Activated CD4-positive, alpha-beta T cell treated with anti-CD3 and anti-CD28 coated beads for 36 hours (primary cell): ENCODE data around the gene ZEB2. TPM values are rescaled to one million over a fixed set of nuclear protein-coding genes. Genes with fewer than 3 reads are reported as not detected.

Source experiments
- ATAC-seq: fragments of 200-7000 bp; cut with Tn5 transposase; one replicate; pipeline ENCODE4 v1.10.0; 2021; ENCODE audit warnings: mild to moderate bottlenecking, moderate library complexity
- CTCF ChIA-PET: fragments of 350-600 bp; sonication (Branson Sonifier 250); formaldehyde crosslinking; loops from one replicate; lab custom pipeline; 2021; ENCODE audit warnings: antibody characterized with exemption; lab: Charles Lee
- POLR2A ChIA-PET: fragments of 350-600 bp; sonication (Branson Sonifier 250); formaldehyde crosslinking; loops from one replicate; lab custom pipeline; 2021; ENCODE audit warnings: antibody characterized with exemption, inconsistent platforms; lab: Charles Lee
- DNase-seq: peaks from one replicate; pipeline ENCODE4 v3.0.0-alpha.2; 2020
- H3K27ac Mint-ChIP-seq: one replicate; pipeline ENCODE4 v1.8.0; 2021; ENCODE audit warnings: mixed read lengths
- H3K27me3 Mint-ChIP-seq: one replicate; pipeline ENCODE4 v1.8.0; 2021; ENCODE audit warnings: mixed read lengths
- H3K36me3 Mint-ChIP-seq: one replicate; pipeline ENCODE4 v1.8.0; 2021; ENCODE audit warnings: low read depth, mixed read lengths
- H3K4me1 Mint-ChIP-seq: one replicate; pipeline ENCODE4 v1.8.0; 2021; ENCODE audit warnings: mixed read lengths
- H3K4me3 Mint-ChIP-seq: one replicate; pipeline ENCODE4 v1.8.0; 2021; ENCODE audit warnings: mild to moderate bottlenecking, moderate library complexity, mixed read lengths
- H3K9me3 Mint-ChIP-seq: one replicate; pipeline ENCODE4 v1.8.0; 2021; ENCODE audit warnings: low read depth, mixed read lengths
- intact Hi-C, 2 experiments: fragments of 100-400 bp; cut with DNase I in 1 of 2; cut with micrococcal nuclease in 1 of 2; formaldehyde crosslinking; loops; one replicate each; pipeline versions ENCODE4 v1.14.2 to v1.15.1; 2022 to 2024; cut with DNase I, micrococcal nuclease
- total RNA-seq, 2 experiments: library from RNA; stranded (reverse); gene quantifications; one replicate each; pipeline ENCODE4 v1.2.3, GENCODE V29; 2021

ZEB2 gene
- total RNA-seq, 2 experiments from 2014 or later = 7.0 to 7.5 TPM

GRCh38 chr2:144468823-144469595 lies 50.9 kb downstream of the ZEB2 start:
- no peaks in the 10 kb centered on the region for H3K9me3 Mint-ChIP-seq
- peaks cover 2% of the 10 kb centered on the region for H3K27me3 Mint-ChIP-seq
- H3K27ac Mint-ChIP-seq = no peak overlapping the region
- no peaks in the 10 kb centered on the region for H3K36me3 Mint-ChIP-seq
- DNase-seq (no peak), ATAC-seq (no peak)
- CTCF ChIA-PET = interaction anchor here (0.5 to 1.7 kb wide), 3 partner anchors 9 to 30 kb away, joined by 3 to 5 read pairs (median 3); no protein-coding TSS in a partner anchor
- POLR2A ChIA-PET = no interaction called here
- peaks cover 10% of the 10 kb centered on the region for H3K4me1 Mint-ChIP-seq
- H3K4me3 Mint-ChIP-seq = no peak overlapping the region
- intact Hi-C loops = no loop called here

DNA sequence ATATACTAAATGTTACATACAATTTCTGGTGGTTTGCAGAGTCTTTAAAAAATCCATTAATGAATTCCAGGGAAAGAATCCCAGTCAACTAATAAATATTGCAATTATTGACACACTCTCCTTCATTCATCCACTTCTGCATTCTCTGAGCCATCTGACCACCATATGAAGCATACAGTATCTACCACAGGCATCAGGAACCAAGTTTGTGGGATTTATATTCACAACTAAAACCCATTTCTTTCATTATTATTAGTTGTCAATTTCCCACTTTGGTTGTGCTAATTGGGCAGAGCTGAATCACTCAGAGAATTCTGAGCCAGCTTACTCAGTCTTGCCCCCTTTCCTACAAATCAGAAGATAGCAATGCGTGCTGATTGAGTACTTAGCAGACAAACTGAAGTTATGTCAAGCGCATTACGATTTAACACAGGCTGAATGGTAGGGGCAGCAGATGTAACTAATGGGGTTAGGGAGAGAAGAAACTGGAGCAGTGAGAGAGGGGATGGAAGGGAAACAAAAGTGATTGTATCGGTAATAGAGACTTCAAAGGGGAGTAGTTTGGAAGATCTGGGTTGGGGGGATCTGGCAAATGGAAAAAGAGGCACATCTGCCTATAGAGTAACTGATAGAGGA lies 52.3 kb downstream of the ZEB2 start:
- POLR2A ChIA-PET = no interaction called here
- H3K27ac Mint-ChIP-seq = no peak overlapping the region
- no peak overlapping the region for H3K4me3 Mint-ChIP-seq

DNA sequence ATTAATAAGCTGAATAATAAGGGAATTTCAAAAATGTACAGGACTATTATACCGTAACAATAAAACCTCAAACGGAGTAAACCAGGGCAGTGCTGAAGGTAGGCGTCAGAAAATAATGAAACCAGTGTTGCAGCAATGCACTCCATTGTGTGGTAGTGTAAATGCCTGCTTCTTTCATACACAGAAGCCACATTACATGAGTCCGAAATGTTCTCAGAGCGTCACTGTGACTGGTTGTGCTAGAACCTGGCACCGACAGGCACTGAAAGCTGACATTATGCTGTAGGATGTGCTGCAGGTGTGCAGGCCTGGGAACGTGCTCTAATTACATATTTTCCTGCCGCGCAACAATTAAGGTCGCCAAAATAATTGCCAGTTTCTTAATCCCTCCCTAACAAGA lies 53.3 kb downstream of the ZEB2 start:
- DNase-seq (no peak), ATAC-seq (no peak)
- Mint-ChIP-seq H3K4me3 (no peak overlapping the region), H3K4me1 (peaks cover 10% of the 10 kb centered on the region), H3K36me3 (no peaks in the 10 kb centered on the region), H3K27me3 (peaks cover 2% of the 10 kb centered on the region), H3K27ac (no peak overlapping the region), H3K9me3 (no peaks in the 10 kb centered on the region)
- ChIA-PET CTCF (no interaction called here), POLR2A (interaction anchor here (0.7 kb wide), 1 partner anchor 12 kb away, joined by 3 read pairs; no protein-coding TSS in a partner anchor)
- intact Hi-C loops = no loop called here

More for the DNA sequence above, 52.3 kb downstream of the ZEB2 start:
- peaks cover 10% of the 10 kb centered on the region for H3K4me1 Mint-ChIP-seq
- peaks cover 2% of the 10 kb centered on the region for H3K27me3 Mint-ChIP-seq
- no peak for DNase-seq
- ATAC-seq = no peak
- no peaks in the 10 kb centered on the region for H3K36me3 Mint-ChIP-seq
- CTCF ChIA-PET = interaction anchor here (0.6 to 1.7 kb wide), 2 partner anchors 11 kb away, joined by 3 to 5 read pairs; no protein-coding TSS in a partner anchor
- intact Hi-C loops = no loop called here
- no peaks in the 10 kb centered on the region for H3K9me3 Mint-ChIP-seq

DNA sequence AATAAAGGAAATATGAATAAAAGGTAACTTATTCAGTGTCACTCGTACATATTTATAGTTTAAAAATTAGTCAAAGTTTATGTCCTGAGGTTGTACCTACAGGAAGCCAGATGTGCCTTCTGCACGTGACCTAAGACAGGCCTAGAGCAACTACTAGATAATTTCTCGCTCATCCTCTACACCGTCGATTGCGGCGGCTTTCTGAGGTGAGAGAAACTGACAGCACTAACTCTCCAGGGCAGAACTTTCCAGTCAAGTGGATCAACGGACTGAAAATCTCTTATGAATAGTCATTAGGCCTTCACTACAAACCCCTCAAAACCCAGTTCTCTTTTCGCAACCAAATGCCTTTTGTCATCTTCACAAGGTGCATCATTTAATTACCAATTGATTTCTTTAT lies 54.2 kb downstream of the ZEB2 start:
- no peaks in the 10 kb centered on the region for H3K9me3 Mint-ChIP-seq
- peaks cover 2% of the 10 kb centered on the region for H3K27me3 Mint-ChIP-seq
- intact Hi-C loops = no loop called here
- no peak overlapping the region for H3K4me3 Mint-ChIP-seq
- H3K27ac Mint-ChIP-seq = no peak overlapping the region
- H3K4me1 Mint-ChIP-seq = peaks cover 2% of the 10 kb centered on the region
- ChIA-PET POLR2A (interaction anchor here (0.7 kb wide), 1 partner anchor 11 kb away, joined by 3 read pairs; no protein-coding TSS in a partner anchor), CTCF (no interaction called here)
- ATAC-seq (no peak), DNase-seq (no peak)
- H3K36me3 Mint-ChIP-seq = no peaks in the 10 kb centered on the region

- H3K9me3 Mint-ChIP-seq = no peaks in the 10 kb centered on the region
- peaks cover 7% of the 10 kb centered on the region for H3K4me1 Mint-ChIP-seq
- no peak overlapping the region for H3K4me3 Mint-ChIP-seq
- intact Hi-C loops = no loop called here
- no peak for DNase-seq
- CTCF ChIA-PET = no interaction called here
- peaks cover 2% of the 10 kb centered on the region for H3K27me3 Mint-ChIP-seq
- POLR2A ChIA-PET = no interaction called here
- no peak overlapping the region for H3K27ac Mint-ChIP-seq
- H3K36me3 Mint-ChIP-seq = no peaks in the 10 kb centered on the region
- ATAC-seq = no peak
Measured at GRCh38 chr2:144464730-144465129, 55.2 kb downstream of the ZEB2 start.

DNA sequence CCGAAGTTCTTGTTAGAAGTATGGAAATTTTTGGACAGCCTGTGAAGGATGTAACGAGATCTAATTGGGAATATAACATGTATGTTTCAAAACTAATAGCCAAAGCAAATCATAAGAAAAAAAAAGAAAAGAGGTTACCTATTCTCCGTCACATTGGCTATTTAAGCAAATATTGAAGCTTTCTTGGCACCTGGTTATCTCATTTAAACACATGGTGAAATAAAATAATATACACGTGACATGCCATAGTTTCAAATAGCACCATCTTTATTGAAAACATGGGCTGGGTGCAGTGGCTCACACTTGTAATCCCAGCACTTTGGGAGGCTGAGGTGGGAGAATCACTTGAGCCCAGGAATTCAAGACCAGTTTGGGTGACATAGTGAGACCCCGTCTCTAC lies 56.7 kb downstream of the ZEB2 start:
- Mint-ChIP-seq H3K27ac (no peak overlapping the region), H3K4me1 (peaks cover 15% of the 10 kb centered on the region), H3K4me3 (no peak overlapping the region), H3K27me3 (no peaks in the 10 kb centered on the region), H3K9me3 (no peaks in the 10 kb centered on the region), H3K36me3 (no peaks in the 10 kb centered on the region)
- CTCF ChIA-PET = no interaction called here
- ATAC-seq = no peak
- POLR2A ChIA-PET = no interaction called here
- no peak for DNase-seq
- intact Hi-C loops = no loop called here

DNA sequence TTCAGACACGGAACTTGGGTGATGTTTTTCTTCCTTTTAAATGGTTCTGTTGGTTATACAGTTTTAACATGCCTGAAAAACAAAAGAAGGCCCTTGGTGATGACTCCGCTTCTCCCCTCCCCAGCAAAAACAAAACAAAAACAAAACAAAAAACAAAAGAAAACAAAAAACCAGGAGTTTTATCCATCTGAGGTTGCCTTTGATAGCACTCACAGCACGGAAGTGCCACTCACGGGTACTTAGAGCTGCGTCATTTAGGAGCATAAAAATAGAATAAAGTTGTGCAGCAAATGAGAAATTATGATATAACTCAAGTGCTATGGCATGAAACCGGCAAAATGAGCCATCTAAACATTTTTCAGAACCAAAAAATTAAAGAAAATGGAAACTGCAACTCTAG lies 57.7 kb downstream of the ZEB2 start:
- Mint-ChIP-seq H3K9me3 (no peaks in the 10 kb centered on the region), H3K4me3 (no peak overlapping the region), H3K27ac (no peak overlapping the region), H3K36me3 (no peaks in the 10 kb centered on the region), H3K27me3 (peaks cover 2% of the 10 kb centered on the region), H3K4me1 (peaks cover 13% of the 10 kb centered on the region)
- ATAC-seq (no peak), DNase-seq (no peak)
- CTCF ChIA-PET = no interaction called here
- POLR2A ChIA-PET = no interaction called here
- intact Hi-C loops = no loop called here

GRCh38 chr2:144461308-144461766 lies 58.6 kb downstream of the ZEB2 start:
- ChIA-PET CTCF (interaction anchor here (0.7 kb wide), 1 partner anchor 118 kb away, joined by 3 read pairs; no protein-coding TSS in a partner anchor), POLR2A (no interaction called here)
- Mint-ChIP-seq H3K9me3 (no peaks in the 10 kb centered on the region), H3K36me3 (no peaks in the 10 kb centered on the region), H3K4me1 (peaks cover 17% of the 10 kb centered on the region), H3K27me3 (peaks cover 2% of the 10 kb centered on the region), H3K4me3 (no peak overlapping the region), H3K27ac (no peak overlapping the region)
- DNase-seq (no peak), ATAC-seq (no peak)
- intact Hi-C loops = no loop called here

- Mint-ChIP-seq H3K9me3 (no peaks in the 10 kb centered on the region), H3K27ac (no peak overlapping the region), H3K36me3 (no peaks in the 10 kb centered on the region), H3K4me3 (no peak overlapping the region), H3K4me1 (peaks cover 17% of the 10 kb centered on the region), H3K27me3 (peaks cover 2% of the 10 kb centered on the region)
- ATAC-seq = no peak
- ChIA-PET POLR2A (no interaction called here), CTCF (interaction anchor here (0.7 to 1.3 kb wide), 2 partner anchors 11 to 119 kb away, joined by 3 read pairs; no protein-coding TSS in a partner anchor)
- DNase-seq = no peak
- intact Hi-C loops = no loop called here
Measured at GRCh38 chr2:144460727-144461307, 59.1 kb downstream of the ZEB2 start.

- intact Hi-C loops = no loop called here
- ChIA-PET CTCF (interaction anchor here (1.3 kb wide), 1 partner anchor 10 kb away, joined by 3 read pairs; no protein-coding TSS in a partner anchor), POLR2A (no interaction called here)
- DNase-seq = peak; percentile 30
- Mint-ChIP-seq H3K36me3 (no peaks in the 10 kb centered on the region), H3K9me3 (no peaks in the 10 kb centered on the region), H3K4me3 (no peak overlapping the region), H3K27ac (peak overlapping the region; percentile 1), H3K27me3 (peaks cover 5% of the 10 kb centered on the region), H3K4me1 (peaks cover 24% of the 10 kb centered on the region)
- ATAC-seq = peak; percentile 53
Measured at GRCh38 chr2:144459937-144460336, 60.0 kb downstream of the ZEB2 start.

DNA sequence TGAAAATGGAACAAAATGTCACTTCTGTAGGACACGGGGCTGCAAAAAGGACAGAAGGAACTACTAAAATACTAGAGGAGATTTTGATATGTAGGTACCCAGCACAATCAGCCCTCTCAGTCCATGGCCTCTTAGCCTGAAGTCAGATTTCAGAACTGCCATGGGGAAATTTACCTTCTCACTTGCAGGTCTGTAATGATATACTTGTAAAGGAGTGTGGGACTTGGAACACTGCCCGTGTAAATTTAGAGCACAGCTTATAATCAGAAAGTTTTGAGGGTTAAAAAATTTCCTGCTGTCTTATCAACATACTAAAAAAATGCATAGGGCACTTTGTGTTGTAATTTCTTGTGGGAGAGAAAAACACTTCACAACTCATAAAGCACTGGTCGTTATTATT lies 60.6 kb downstream of the ZEB2 start:
- H3K27me3 Mint-ChIP-seq = peaks cover 7% of the 10 kb centered on the region
- no peaks in the 10 kb centered on the region for H3K36me3 Mint-ChIP-seq
- no peaks in the 10 kb centered on the region for H3K9me3 Mint-ChIP-seq
- no peak for DNase-seq
- ChIA-PET CTCF (interaction anchor here (0.7 to 1.3 kb wide), 2 partner anchors 10 to 23 kb away, joined by 3 read pairs; no protein-coding TSS in a partner anchor), POLR2A (no interaction called here)
- H3K4me1 Mint-ChIP-seq = peaks cover 30% of the 10 kb centered on the region
- no peak overlapping the region for H3K27ac Mint-ChIP-seq
- H3K4me3 Mint-ChIP-seq = no peak overlapping the region
- intact Hi-C loops = no loop called here
- no peak for ATAC-seq
